ENCODE data around the gene KIF1C.

DNA sequence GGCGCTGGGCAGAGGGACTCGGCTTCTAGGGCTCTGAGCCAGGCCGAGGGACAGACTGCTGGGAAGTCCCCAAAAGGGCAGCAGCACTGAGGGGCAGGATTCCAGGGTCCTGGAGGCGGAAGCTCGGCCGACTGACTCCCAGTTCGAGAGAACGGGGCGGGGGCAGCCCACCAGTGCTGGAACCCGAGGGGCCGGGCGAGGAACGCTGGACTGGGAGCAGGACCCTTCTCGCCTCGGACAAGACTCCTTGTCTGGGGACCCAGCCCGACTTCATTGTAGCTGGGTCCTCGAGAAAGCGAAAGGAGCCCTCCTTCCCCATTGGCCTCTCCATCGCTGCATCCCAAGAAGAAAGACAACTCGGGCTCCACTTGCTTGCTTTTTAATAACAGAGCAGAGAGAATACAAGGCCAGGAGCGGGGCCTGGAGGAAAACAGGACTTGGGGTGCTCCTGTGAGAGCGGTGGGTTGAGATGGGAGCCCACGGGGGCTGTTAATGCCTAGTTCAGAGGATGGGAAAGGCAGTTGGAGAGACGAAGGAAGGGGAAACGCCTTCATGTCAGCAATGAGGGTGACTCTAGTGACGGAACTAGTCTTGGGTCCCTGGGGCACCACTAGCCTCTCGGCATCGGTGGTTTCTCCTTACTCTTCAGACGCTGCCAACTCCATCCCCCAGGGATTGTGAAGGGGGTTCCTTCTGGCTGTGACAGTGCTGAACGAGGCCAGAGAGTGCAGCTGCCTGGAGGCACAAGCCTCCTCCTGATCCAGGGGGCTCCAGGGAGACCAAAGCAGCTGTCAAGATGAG lies 9.8 kb upstream of the KIF1C start:
- TF ChIP-seq, protein P1, sequence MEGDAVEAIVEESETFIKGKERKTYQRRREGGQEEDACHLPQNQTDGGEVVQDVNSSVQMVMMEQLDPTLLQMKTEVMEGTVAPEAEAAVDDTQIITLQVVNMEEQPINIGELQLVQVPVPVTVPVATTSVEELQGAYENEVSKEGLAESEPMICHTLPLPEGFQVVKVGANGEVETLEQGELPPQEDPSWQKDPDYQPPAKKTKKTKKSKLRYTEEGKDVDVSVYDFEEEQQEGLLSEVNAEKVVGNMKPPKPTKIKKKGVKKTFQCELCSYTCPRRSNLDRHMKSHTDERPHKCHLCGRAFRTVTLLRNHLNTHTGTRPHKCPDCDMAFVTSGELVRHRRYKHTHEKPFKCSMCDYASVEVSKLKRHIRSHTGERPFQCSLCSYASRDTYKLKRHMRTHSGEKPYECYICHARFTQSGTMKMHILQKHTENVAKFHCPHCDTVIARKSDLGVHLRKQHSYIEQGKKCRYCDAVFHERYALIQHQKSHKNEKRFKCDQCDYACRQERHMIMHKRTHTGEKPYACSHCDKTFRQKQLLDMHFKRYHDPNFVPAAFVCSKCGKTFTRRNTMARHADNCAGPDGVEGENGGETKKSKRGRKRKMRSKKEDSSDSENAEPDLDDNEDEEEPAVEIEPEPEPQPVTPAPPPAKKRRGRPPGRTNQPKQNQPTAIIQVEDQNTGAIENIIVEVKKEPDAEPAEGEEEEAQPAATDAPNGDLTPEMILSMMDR (IDR thresholded peaks at IDR 0.05 in 4 of 5, conservative IDR thresholded peaks at IDR 0.05 in 1 of 5): no peak
- TF ChIP-seq POLR2A (IDR thresholded peaks at IDR 0.05): peak in 1 of 2 donors; percentile 27

Data from gastrocnemius medialis (tissue), 4 donors.